Mammary epithelial cell (primary cell): ENCODE measurements around the gene RBM39.

Experiments
- CTCF ChIP-seq, 2 donors: IDR thresholded peaks in 1 of 2; conservative IDR thresholded peaks in 1 of 2; 2 replicates each; pipeline ENCODE4 v1.5.1; 2011 to 2012; ENCODE audit warnings: inconsistent platforms in 2 of 2, low read length in 2 of 2, mild to moderate bottlenecking in 2 of 2, control low read depth in 1 of 2, low read depth in 1 of 2; ENCODE audit not compliant: insufficient read depth in 1 of 2; ENCODE audit errors: extremely low read depth in 1 of 2
- EZH2 ChIP-seq: IDR thresholded peaks from 2 replicates; pipeline ENCODE4 v1.6.1; 2012; ENCODE audit warnings: low read length, inconsistent platforms, borderline replicate concordance

- TF ChIP-seq CTCF (conservative IDR thresholded peaks at IDR 0.05 in 1 of 2, IDR thresholded peaks at IDR 0.05 in 1 of 2; ENCODE audit: extremely low read depth in 1 of 2, insufficient read depth in 1 of 2, low read depth in 1 of 2, low read length in 2 of 2) (no peak), EZH2 (no peak)
These were observed 17.5 kb downstream of the RBM39 start for GRCh38 chr20:35724321-35725230.
